PFSK-1 (cell line): ENCODE results near the gene TCEANC.

Experiments used
- FOXP2 ChIP-seq: optimal IDR thresholded peaks from 2 replicates; pipeline ENCODE3; 2011; ENCODE audit warnings: borderline replicate concordance, control low read depth, inconsistent platforms; ENCODE audit not compliant: insufficient read depth; ENCODE audit errors: extremely low read length, extremely low read depth
- POLR2AphosphoS5 ChIP-seq: IDR thresholded peaks from 2 replicates; pipeline ENCODE4 v1.6.1; 2012; ENCODE audit warnings: low read depth, mild to moderate bottlenecking, control low read depth, low read length, moderate library complexity
- SIN3A ChIP-seq: IDR thresholded peaks from 2 replicates; pipeline ENCODE4 v1.6.1; 2012; ENCODE audit warnings: mild to moderate bottlenecking, low read length, moderate library complexity, borderline replicate concordance; ENCODE audit not compliant: insufficient read depth
- TAF1 ChIP-seq: IDR thresholded peaks from 2 replicates; pipeline ENCODE4 v1.6.1; 2012; ENCODE audit warnings: low read length, control low read depth, borderline replicate concordance; ENCODE audit not compliant: insufficient read depth
- TF ChIP-seq, protein P1 (sequence below), 2 experiments: IDR thresholded peaks; 2 replicates each; pipeline versions ENCODE4 v1.6.1 to v1.8.0; 2011 to 2012; ENCODE audit warnings: low read depth in 2 of 2, low read length in 2 of 2, control low read depth in 1 of 2, inconsistent platforms in 1 of 2, mild to moderate bottlenecking in 1 of 2, moderate library complexity in 1 of 2; ENCODE audit not compliant: insufficient read depth in 1 of 2

The TCEANC gene

DNA sequence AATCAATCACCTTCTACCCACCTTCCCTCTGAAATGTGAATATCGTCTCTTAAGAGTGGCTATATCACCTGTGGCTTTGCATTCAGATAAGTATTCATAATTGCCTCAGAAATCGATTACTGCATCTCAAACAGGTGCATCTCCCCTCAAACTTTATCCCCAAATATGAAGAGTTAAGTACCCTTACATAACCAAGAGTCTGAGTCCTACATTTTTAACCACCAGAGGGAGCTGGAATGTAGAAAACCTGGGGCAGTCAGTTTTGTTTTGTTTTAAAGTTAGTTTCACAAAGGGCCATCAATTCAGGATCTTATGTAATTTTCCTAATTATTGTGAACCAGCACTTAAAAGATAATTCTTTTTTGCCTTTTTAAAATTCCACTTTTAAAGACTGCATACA lies 5.7 kb downstream of the TCEANC start:
- TF ChIP-seq SIN3A (no peak), TAF1 (no peak), FOXP2 (no peak), POLR2AphosphoS5 (no peak)
- TF ChIP-seq, protein P1, sequence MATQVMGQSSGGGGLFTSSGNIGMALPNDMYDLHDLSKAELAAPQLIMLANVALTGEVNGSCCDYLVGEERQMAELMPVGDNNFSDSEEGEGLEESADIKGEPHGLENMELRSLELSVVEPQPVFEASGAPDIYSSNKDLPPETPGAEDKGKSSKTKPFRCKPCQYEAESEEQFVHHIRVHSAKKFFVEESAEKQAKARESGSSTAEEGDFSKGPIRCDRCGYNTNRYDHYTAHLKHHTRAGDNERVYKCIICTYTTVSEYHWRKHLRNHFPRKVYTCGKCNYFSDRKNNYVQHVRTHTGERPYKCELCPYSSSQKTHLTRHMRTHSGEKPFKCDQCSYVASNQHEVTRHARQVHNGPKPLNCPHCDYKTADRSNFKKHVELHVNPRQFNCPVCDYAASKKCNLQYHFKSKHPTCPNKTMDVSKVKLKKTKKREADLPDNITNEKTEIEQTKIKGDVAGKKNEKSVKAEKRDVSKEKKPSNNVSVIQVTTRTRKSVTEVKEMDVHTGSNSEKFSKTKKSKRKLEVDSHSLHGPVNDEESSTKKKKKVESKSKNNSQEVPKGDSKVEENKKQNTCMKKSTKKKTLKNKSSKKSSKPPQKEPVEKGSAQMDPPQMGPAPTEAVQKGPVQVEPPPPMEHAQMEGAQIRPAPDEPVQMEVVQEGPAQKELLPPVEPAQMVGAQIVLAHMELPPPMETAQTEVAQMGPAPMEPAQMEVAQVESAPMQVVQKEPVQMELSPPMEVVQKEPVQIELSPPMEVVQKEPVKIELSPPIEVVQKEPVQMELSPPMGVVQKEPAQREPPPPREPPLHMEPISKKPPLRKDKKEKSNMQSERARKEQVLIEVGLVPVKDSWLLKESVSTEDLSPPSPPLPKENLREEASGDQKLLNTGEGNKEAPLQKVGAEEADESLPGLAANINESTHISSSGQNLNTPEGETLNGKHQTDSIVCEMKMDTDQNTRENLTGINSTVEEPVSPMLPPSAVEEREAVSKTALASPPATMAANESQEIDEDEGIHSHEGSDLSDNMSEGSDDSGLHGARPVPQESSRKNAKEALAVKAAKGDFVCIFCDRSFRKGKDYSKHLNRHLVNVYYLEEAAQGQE (IDR thresholded peaks at IDR 0.05; ENCODE audit: insufficient read depth in 1 of 2, low read depth in 2 of 2, low read length in 2 of 2) = no peak

DNA sequence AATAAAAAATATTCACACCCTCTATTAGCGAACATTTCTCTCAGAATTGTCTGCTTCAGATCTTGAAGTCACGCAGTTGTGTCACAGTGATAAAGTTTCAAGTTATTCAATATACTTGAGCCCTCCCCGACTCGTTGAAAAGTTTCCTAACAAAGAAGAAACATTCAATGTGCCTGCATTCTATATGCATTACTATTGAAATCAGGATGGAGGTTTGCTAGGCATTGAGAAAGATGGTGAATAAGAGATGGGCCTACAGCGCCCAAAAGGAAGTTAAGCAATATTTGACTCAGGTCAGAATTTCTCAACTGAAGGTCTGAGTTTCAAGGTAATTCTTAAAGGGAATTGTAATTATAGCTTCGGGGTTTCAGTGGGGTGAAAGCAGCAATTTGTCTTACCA lies 6.1 kb downstream of the TCEANC start:
- TF ChIP-seq FOXP2 = no peak
- TF ChIP-seq, protein P1 (IDR thresholded peaks at IDR 0.05; ENCODE audit: insufficient read depth in 1 of 2, low read depth in 2 of 2, low read length in 2 of 2) = no peak
- no peak for TF ChIP-seq SIN3A
- no peak for TF ChIP-seq POLR2AphosphoS5
- TF ChIP-seq TAF1 = no peak

DNA sequence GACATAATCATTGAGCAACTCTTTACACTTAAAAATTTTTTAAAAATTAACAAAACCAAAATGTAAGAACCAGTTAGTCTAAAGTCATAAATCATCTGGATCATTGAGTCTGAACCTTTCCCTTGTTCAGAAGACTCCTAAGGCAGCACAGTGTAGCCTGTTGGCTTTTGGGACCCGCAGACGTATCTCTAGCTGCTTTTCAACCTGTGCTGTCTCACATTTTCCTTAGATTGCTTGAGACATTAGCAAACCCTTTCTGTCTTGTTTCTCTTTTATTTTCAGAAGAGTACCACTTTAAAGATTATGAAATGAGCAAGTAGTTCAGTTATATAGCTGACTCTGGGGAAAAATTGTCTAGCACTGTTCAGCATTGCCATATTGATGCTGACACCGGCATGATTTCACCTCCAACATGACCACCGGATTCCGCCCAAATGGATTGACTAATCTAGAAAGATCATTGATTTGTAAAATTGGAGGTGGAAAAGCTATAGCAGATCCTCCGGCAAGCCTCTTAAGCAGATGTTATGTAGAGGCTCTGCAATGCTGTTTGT lies 8.9 kb downstream of the TCEANC start:
- no peak for TF ChIP-seq POLR2AphosphoS5
- TF ChIP-seq SIN3A = no peak
- TF ChIP-seq TAF1 = no peak
- TF ChIP-seq, protein P1 (IDR thresholded peaks at IDR 0.05; ENCODE audit: insufficient read depth in 1 of 2, low read depth in 2 of 2, low read length in 2 of 2) = no peak
- no peak for TF ChIP-seq FOXP2

DNA sequence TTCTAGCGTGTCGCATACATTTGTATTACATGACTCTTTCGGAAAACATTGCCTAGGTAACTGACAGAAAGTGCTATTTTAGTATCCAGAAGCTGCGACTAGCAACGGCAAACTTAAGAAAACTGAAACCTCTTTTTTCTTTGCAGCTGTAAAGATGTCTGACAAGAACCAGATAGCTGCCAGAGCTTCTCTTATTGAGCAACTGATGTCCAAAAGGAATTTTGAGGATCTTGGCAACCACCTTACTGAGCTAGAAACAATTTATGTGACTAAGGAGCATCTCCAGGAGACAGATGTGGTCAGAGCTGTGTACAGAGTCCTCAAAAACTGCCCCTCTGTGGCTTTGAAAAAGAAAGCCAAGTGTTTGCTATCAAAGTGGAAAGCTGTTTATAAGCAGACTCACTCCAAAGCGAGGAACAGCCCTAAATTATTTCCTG lies 9.4 kb downstream of the TCEANC start:
- no peak for TF ChIP-seq POLR2AphosphoS5
- no peak for TF ChIP-seq SIN3A
- no peak for TF ChIP-seq TAF1
- TF ChIP-seq FOXP2 = no peak
- TF ChIP-seq, protein P1 (IDR thresholded peaks at IDR 0.05; ENCODE audit: insufficient read depth in 1 of 2, low read depth in 2 of 2, low read length in 2 of 2) = no peak

DNA sequence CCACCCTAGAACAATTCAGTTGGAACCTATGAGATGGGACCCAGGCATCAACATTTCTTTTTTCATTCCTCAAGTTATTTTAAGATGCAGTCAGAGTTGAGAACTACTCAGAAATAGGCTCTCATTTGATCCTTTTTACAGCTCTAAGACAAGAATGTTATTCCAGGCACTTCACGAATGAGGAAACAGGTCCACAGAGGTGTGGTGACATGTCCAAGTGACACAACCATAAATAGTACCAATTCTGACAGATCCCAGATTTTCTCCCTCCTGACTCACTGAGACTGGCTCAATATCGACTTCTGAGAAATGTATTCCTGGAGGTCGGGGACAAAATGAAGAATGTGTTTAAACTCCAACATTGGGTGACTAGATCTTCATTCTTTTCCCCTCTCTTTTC lies 11.1 kb downstream of the TCEANC start:
- TF ChIP-seq POLR2AphosphoS5 = no peak
- TF ChIP-seq SIN3A = no peak
- no peak for TF ChIP-seq FOXP2
- TF ChIP-seq, protein P1 (IDR thresholded peaks at IDR 0.05; ENCODE audit: insufficient read depth in 1 of 2, low read depth in 2 of 2, low read length in 2 of 2) = no peak
- no peak for TF ChIP-seq TAF1
